Spleen (tissue), 7 donors: ENCODE data around the gene SPACDR.

Source experiments
- POLR2A ChIP-seq, 3 donors: fragments of 450-650 bp; IDR thresholded peaks; one replicate each; pipeline ENCODE4 v1.5.1; 2017; ENCODE audit warnings: antibody characterized with exemption in 3 of 3, mild to moderate bottlenecking in 1 of 3
- TF ChIP-seq, protein P1 (sequence below), 11 experiments: fragments of 200-600 bp in 7 of 11; fragments of 450-650 bp in 4 of 11; sonication (generic) in 4 of 11; IDR thresholded peaks in 8 of 11; conservative IDR thresholded peaks in 3 of 11; 1 replicate in 7 of 11; 2 replicates in 4 of 11; pipeline versions ENCODE4 v1.4.0 to v1.8.0; 2016 to 2021; ENCODE audit warnings: antibody characterized with exemption in 11 of 11, inconsistent platforms in 4 of 11, mild to moderate bottlenecking in 1 of 11
- donor health status: DM: no; HTN: no; CAD: no; lungs with moderate emphysema.
- donor health status: DM: no; HTN: no; CAD: no.
- donor health status: DM: no; HTN: no; CAD: no.

- TF ChIP-seq POLR2A (IDR thresholded peaks at IDR 0.05), result peak; percentile 99 to 100 (median 100)
- TF ChIP-seq, protein P1, sequence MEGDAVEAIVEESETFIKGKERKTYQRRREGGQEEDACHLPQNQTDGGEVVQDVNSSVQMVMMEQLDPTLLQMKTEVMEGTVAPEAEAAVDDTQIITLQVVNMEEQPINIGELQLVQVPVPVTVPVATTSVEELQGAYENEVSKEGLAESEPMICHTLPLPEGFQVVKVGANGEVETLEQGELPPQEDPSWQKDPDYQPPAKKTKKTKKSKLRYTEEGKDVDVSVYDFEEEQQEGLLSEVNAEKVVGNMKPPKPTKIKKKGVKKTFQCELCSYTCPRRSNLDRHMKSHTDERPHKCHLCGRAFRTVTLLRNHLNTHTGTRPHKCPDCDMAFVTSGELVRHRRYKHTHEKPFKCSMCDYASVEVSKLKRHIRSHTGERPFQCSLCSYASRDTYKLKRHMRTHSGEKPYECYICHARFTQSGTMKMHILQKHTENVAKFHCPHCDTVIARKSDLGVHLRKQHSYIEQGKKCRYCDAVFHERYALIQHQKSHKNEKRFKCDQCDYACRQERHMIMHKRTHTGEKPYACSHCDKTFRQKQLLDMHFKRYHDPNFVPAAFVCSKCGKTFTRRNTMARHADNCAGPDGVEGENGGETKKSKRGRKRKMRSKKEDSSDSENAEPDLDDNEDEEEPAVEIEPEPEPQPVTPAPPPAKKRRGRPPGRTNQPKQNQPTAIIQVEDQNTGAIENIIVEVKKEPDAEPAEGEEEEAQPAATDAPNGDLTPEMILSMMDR (IDR thresholded peaks at IDR 0.05 in 8 of 11, conservative IDR thresholded peaks at IDR 0.05 in 3 of 11), result peak in 1 of 11 experiments; percentile 6
These were observed 35.7 kb downstream of the SPACDR start, which contains the start of gene ZCWPW1 for GRCh38 chr7:100428199-100428966.
